Lung (tissue), 12 donors: ENCODE results near the gene AGRN. TPM values are rescaled to one million over a fixed set of nuclear protein-coding genes. Genes with fewer than 3 reads are reported as not detected.

Source experiments
- ATAC-seq: fragments of 200-7000 bp; cut with Tn5 transposase; one replicate; pipeline ENCODE4 v1.9.1; 2020; ENCODE audit warnings: moderate number of reproducible peaks; ENCODE audit not compliant: insufficient read depth, low FRiP score
- DNase-seq, 3 donors: peaks; one replicate each; pipeline ENCODE4 v3.0.0-alpha.2; 2013 to 2017
- H3K27ac ChIP-seq, 2 donors: one replicate each; pipeline ENCODE4 v1.5.1; 2013; ENCODE audit warnings: mild to moderate bottlenecking in 2 of 2, moderate library complexity in 2 of 2, control low read depth in 1 of 2, inconsistent platforms in 1 of 2, low read depth in 1 of 2, low read length in 1 of 2
- H3K27me3 ChIP-seq, 3 donors: one replicate each; pipeline ENCODE4 v1.5.1; 2013; ENCODE audit warnings: low read length in 2 of 3; ENCODE audit not compliant: control insufficient read depth in 3 of 3, insufficient read depth in 3 of 3
- H3K36me3 ChIP-seq, 4 donors: one replicate each; pipeline ENCODE4 v1.5.1; 2013; ENCODE audit warnings: low read length in 4 of 4, mild to moderate bottlenecking in 1 of 4, moderate library complexity in 1 of 4; ENCODE audit not compliant: control insufficient read depth in 4 of 4, insufficient read depth in 4 of 4
- H3K4me1 ChIP-seq, 5 donors: one replicate each; pipeline ENCODE4 v1.5.1; 2013; ENCODE audit warnings: low read length in 5 of 5, mild to moderate bottlenecking in 2 of 5, moderate library complexity in 1 of 5; ENCODE audit not compliant: control insufficient read depth in 5 of 5, insufficient read depth in 5 of 5
- H3K4me3 ChIP-seq: one replicate; pipeline ENCODE4 v1.5.1; 2013; ENCODE audit warnings: mild to moderate bottlenecking, control low read depth, moderate library complexity
- H3K9ac ChIP-seq, 2 donors: one replicate each; pipeline ENCODE4 v1.5.1; 2013; ENCODE audit warnings: low read length in 2 of 2, control low read depth in 1 of 2; ENCODE audit not compliant: insufficient read depth in 1 of 2
- H3K9me3 ChIP-seq, 4 donors: one replicate each; pipeline ENCODE4 v1.5.1; 2013; ENCODE audit warnings: low read length in 3 of 4, mild to moderate bottlenecking in 1 of 4, moderate library complexity in 1 of 4; ENCODE audit not compliant: control insufficient read depth in 4 of 4, insufficient read depth in 3 of 4
- WGBS, 2 donors: extraction: QIAGEN DNeasy Blood & Tissue Kit; methylation state at CpG; one replicate each; pipeline ENCODE4 v1.1.7; 2013; 5-methylcytosine and 5-hydroxymethylcytosine counted together
- polyA plus RNA-seq, 2 donors: library from polyadenylated mRNA; stranded (reverse); fragments of 200-250 nt; gene quantifications; one replicate each; pipeline ENCODE4 v1.2.1, GENCODE V29; 2013
- total RNA-seq, 2 donors: library from RNA; depleted of rRNA in 1 of 2; stranded (reverse); fragments of >200 nt in 1 of 2; gene quantifications; one replicate each; pipeline ENCODE4 v1.2.1, GENCODE V29; 2014 to 2021
- TF ChIP-seq, protein P1 (sequence below): IDR thresholded peaks from 2 replicates; pipeline ENCODE4 v1.5.1; 2012; ENCODE audit warnings: mild to moderate bottlenecking; ENCODE audit errors: control extremely low read depth, extremely low read depth
- donor health status: control.
- donor health status: control.
- donor health status: Bipolar disorder and iron deficiency.
- donor health status: healthy.
- donor health status: DM: yes; HTN: yes; CAD: no.

AGRN gene
- total and polyA plus RNA-seq, 4 donors = 30.7 to 124 (median 85.2) TPM

DNA sequence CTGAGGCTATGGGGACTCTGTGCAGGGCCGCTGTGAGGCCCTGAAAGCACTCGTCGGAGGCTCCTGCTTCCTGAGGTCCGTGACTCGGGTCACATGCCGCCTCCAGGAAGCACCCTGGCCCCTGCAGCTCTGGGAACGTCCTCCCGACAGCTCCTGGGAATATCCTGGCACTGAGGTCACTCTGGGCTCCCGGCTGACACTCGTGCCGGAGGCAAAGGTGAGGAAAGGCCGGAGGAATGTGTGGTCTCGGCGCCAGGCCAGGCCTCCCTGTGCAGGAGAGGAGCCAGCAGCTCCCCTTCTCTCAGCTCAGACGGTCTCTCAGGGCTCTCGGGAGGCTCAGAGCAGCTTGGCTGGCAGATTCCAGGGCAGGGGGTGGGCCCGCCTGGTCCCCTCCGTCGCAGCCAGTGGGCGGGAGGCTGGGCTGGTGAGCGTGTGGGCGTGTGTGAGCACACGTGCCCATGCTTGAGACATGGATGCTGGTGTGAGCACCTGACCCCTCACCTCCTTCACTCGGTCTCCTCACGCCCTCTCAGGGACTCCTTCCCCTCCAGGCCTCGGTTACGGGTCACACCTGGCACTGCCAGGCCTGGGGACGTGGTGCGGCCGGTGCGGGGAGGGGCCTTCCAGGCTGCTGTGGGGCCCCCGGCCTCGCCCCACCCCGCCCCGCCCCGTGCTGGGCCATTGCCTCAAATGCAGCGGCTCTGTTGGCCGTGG, 59.6 kb downstream of the AGRN start:
- WGBS, 2 donors = 1 to 2% methylated on average over 38 of the region's 38 CpGs
- peaks cover 0 to 3% (median 3%) of the 10 kb centered on the region in 3 donors for H3K27me3 ChIP-seq
- peak overlapping the region in 1 of 2 donors; percentile 83 for H3K27ac ChIP-seq
- no peak overlapping the region for H3K4me3 ChIP-seq
- DNase-seq (peak; percentile 63 to 71 (median 65)), ATAC-seq (peak; percentile 68)
- no peak overlapping the region for H3K9ac ChIP-seq
- H3K36me3 ChIP-seq = peaks cover 0 to 14% (median 0%) of the 10 kb centered on the region in 4 donors
- H3K9me3 ChIP-seq = no peaks in the 10 kb centered on the region
- H3K4me1 ChIP-seq = peaks cover 0 to 12% (median 9%) of the 10 kb centered on the region in 5 donors
- TF ChIP-seq, protein P1, sequence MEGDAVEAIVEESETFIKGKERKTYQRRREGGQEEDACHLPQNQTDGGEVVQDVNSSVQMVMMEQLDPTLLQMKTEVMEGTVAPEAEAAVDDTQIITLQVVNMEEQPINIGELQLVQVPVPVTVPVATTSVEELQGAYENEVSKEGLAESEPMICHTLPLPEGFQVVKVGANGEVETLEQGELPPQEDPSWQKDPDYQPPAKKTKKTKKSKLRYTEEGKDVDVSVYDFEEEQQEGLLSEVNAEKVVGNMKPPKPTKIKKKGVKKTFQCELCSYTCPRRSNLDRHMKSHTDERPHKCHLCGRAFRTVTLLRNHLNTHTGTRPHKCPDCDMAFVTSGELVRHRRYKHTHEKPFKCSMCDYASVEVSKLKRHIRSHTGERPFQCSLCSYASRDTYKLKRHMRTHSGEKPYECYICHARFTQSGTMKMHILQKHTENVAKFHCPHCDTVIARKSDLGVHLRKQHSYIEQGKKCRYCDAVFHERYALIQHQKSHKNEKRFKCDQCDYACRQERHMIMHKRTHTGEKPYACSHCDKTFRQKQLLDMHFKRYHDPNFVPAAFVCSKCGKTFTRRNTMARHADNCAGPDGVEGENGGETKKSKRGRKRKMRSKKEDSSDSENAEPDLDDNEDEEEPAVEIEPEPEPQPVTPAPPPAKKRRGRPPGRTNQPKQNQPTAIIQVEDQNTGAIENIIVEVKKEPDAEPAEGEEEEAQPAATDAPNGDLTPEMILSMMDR = no peak

DNA sequence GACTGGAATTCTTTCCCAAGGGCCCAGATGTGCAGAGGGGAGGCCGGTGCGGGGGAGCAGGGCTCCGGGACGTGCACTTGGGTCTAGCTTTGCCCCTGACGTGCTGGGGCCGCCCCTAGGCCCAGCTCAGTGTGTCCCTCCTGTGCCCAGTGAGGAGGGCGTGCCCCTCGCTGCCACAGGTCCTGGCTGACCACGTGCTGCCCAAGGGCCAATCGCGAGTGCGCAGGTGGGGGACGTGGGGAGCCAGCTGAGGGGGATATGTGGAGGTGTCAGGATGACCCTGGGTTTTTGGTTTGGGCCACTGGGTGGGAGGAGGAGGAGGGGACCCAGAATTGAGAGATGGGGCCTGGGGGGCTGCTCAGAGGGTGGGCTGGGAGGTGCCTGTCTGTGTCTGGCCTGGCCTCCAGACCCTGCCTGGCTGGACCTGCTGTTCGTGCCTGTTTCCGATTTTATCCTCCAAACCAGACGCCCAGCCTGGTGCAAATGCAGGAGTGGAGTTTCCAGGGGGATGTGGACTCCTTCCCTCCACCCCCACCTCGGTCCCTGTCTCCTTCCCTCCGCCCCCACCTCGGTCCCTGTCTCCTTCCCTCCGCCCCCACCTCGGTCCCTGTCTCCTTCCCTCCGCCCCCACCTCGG, 60.3 kb downstream of the AGRN start:
- Histone ChIP-seq H3K4me3 (no peak overlapping the region), H3K9me3 (no peaks in the 10 kb centered on the region), H3K27me3 (peaks cover 0 to 3% (median 0%) of the 10 kb centered on the region in 3 donors), H3K4me1 (peaks cover 0 to 12% (median 9%) of the 10 kb centered on the region in 5 donors), H3K9ac (no peak overlapping the region), H3K36me3 (peaks cover 0 to 14% (median 0%) of the 10 kb centered on the region in 4 donors), H3K27ac (peak overlapping the region in 1 of 2 donors; percentile 83)
- 8 to 15% methylated on average over 17 to 18 of the region's 23 CpGs for WGBS, 2 donors
- ATAC-seq (peak; percentile 72), DNase-seq (peak; percentile 58 to 66 (median 61))
- TF ChIP-seq, protein P1 = no peak

DNA sequence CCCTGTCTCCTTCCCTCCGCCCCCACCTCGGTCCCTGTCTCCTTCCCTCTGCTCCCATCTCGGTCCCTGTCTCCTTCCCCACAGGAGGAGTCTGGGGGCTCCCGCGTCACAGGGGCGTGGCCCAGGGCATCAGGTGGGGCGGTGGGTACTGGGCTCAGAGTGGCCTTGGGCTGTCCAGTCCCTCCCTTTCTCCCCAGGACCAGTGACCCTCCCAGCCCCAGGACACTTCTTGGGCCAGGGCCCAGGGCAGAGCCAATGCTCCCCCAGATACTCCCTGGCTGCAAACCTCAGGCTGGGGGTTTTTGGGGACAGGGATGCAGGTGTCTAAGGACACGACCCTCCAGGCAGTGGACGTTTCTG, 61.0 kb downstream of the AGRN start:
- TF ChIP-seq, protein P1 = no peak
- Histone ChIP-seq H3K4me1 (peaks cover 0 to 12% (median 9%) of the 10 kb centered on the region in 5 donors), H3K9ac (no peak overlapping the region), H3K27ac (no peak overlapping the region), H3K9me3 (no peaks in the 10 kb centered on the region), H3K4me3 (no peak overlapping the region), H3K36me3 (peaks cover 0 to 15% (median 0%) of the 10 kb centered on the region in 4 donors), H3K27me3 (peaks cover 0 to 3% (median 0%) of the 10 kb centered on the region in 3 donors)
- 55 to 68% methylated on average over 9 of the region's 9 CpGs for WGBS, 2 donors
- no peak for DNase-seq
- ATAC-seq = no peak
